IMR-90 (cell line): Measurements from ENCODE around the gene MGRN1. TPM values are rescaled to one million over a fixed set of nuclear protein-coding genes. Genes with fewer than 3 reads are reported as not detected.

Source experiments
- ELK1 ChIP-seq: fragments of 150-350 bp; IDR thresholded peaks from 2 replicates; pipeline ENCODE4 v1.6.1; 2016; ENCODE audit warnings: low read depth, mild to moderate bottlenecking, low read length, moderate library complexity, borderline replicate concordance
- RFX5 ChIP-seq: IDR thresholded peaks from 2 replicates; pipeline ENCODE4 v1.8.0; 2012; ENCODE audit warnings: low read depth, mild to moderate bottlenecking, low read length, moderate library complexity
- USF2 ChIP-seq: fragments of 150-350 bp; IDR thresholded peaks from 2 replicates; pipeline ENCODE4 v1.6.1; 2017; ENCODE audit warnings: mild to moderate bottlenecking, antibody characterized with exemption, low read length, low read depth
- polyA plus RNA-seq, 3 experiments: library from polyadenylated mRNA; depleted of rRNA; stranded (reverse); fragments of >200 nt; gene quantifications; 2 replicates each; pipeline ENCODE4 v1.2.3, GENCODE V29; 2012; ENCODE audit warnings: low replicate concordance in 1 of 3
- total RNA-seq: library from RNA; depleted of rRNA; stranded (reverse); fragments of >200 nt; gene quantifications from 2 replicates; pipeline ENCODE4 v1.2.3, GENCODE V29; 2012

Gene MGRN1
- total and polyA plus RNA-seq, 2 of the 4 experiments (the other 2 are of a cell fraction) = 11.7 to 32.7 TPM

GRCh38 chr16:4718466-4718865, 93.8 kb downstream of the MGRN1 start (continued):
- TF ChIP-seq ELK1 (no peak), USF2 (no peak), RFX5 (no peak)
